Body of pancreas (tissue), 4 donors: ENCODE measurements around the gene TRMT1.
A peak's percentile ranks its signal among the peaks of the same experiment; 100 is the strongest.

Source experiments
- CTCF ChIP-seq, 7 experiments: fragments of 450-650 bp in 4 of 7; fragments of 200-600 bp in 3 of 7; sonication (generic) in 3 of 7; IDR thresholded peaks; one replicate each; pipeline ENCODE4 v1.5.1; 2016 to 2019; ENCODE audit warnings: antibody characterized with exemption in 7 of 7
- POLR2A ChIP-seq, 3 donors: fragments of 450-650 bp; IDR thresholded peaks; one replicate each; pipeline ENCODE4 v1.6.1; 2016; ENCODE audit warnings: antibody characterized with exemption in 3 of 3, mild to moderate bottlenecking in 2 of 3

DNA sequence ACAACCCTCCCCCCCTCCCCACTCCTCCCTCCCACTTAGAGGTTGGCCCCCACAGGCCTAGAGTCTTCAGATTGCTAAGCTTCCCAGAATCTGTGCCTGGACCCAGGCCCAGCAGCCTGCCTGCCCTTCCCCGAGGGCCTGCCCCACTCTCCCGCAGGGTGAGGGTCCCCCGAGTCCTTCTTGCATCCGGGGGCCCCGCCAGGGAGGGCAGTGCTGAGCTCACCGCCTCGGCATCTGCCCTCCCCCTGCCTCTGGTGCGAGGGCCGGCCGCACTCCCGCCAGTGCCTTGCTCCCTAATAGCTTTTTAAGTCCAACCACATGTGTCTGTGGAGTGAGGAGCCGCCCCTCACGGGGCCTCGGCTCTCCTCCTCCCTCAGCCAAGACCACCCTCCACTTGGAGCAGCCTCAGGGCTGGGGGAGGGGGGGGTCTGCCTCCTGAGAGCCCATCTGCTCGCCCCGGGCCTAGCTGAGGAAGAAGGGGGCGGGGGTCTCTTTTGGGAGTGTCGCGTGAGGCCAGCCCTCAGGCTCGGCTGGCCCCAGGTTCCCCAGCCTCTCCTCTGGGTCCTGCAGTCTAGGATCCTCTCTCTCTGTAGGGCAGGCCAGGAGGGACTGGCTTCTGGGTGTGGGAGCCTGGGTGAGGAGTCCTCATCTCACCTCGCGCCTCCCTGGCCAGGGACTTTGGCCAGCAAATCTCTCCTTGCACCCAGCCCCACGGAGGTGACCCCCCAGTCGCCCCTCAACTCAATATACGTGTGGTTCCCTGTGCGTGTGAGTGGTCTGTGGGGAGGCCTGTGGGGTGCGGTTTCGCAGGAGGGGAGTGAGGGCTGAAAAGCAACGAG, 61.1 kb downstream of the TRMT1 start:
- TF ChIP-seq CTCF (IDR thresholded peaks at IDR 0.05) = no peak
- peak in 2 of 3 donors; percentile 17 to 27 for TF ChIP-seq POLR2A (IDR thresholded peaks at IDR 0.05)
